MCF 10A (cell line): ENCODE data around the gene MGAT3. TPM values are rescaled to one million over a fixed set of nuclear protein-coding genes. Genes with fewer than 3 reads are reported as not detected.

Source experiments
- BruUV-seq: library from RNA; stranded (reverse); fragments of 400-500 nt; replicated peaks from 2 replicates; lab custom pipeline; 2021; lab: Mats Ljungman, UMichigan
- CTCF ChIA-PET: fragments of 300-600 bp; sonication (Branson Sonifier 250); formaldehyde crosslinking; extraction: SDS; loops from one replicate; lab custom pipeline; 2021; ENCODE audit warnings: antibody characterized with exemption, inconsistent platforms; lab: Yijun Ruan, JAX
- POLR2A ChIA-PET: fragments of 300-600, 350-650 bp; sonication (Branson Sonifier 250); formaldehyde crosslinking; extraction: SDS; loops from one replicate; lab custom pipeline; 2020; ENCODE audit warnings: antibody characterized with exemption, inconsistent platforms; lab: Yijun Ruan, JAX
- DNase-seq: peaks from one replicate; pipeline ENCODE4 v3.0.0-alpha.2; 2018; ENCODE audit not compliant: unreplicated experiment
- H3K27ac Mint-ChIP-seq: one replicate; pipeline ENCODE4 v1.8.0; 2022; ENCODE audit warnings: mild to moderate bottlenecking, low read depth, mixed read lengths; ENCODE audit not compliant: unreplicated experiment
- H3K27me3 Mint-ChIP-seq: one replicate; pipeline ENCODE4 v1.8.0; 2022; ENCODE audit warnings: mixed read lengths; ENCODE audit not compliant: insufficient read depth, unreplicated experiment
- H3K36me3 Mint-ChIP-seq: one replicate; pipeline ENCODE4 v1.8.0; 2022; ENCODE audit warnings: mild to moderate bottlenecking, moderate library complexity, mixed read lengths; ENCODE audit not compliant: insufficient read depth, unreplicated experiment
- H3K4me1 Mint-ChIP-seq: one replicate; pipeline ENCODE4 v1.8.0; 2022; ENCODE audit warnings: mixed read lengths; ENCODE audit not compliant: insufficient read depth, unreplicated experiment
- H3K4me3 Mint-ChIP-seq: one replicate; pipeline ENCODE4 v1.8.0; 2022; ENCODE audit warnings: mild to moderate bottlenecking, moderate library complexity, mixed read lengths; ENCODE audit not compliant: unreplicated experiment
- H3K9me3 Mint-ChIP-seq: one replicate; pipeline ENCODE4 v1.8.0; 2022; ENCODE audit warnings: mixed read lengths; ENCODE audit not compliant: unreplicated experiment
- CTCF ChIP-seq: fragments of 200-600 bp; IDR thresholded peaks from one replicate; pipeline ENCODE4 v1.8.0; 2022; ENCODE audit warnings: antibody characterized with exemption, mild to moderate bottlenecking; ENCODE audit not compliant: unreplicated experiment
- intact Hi-C: fragments of 100-400 bp; cut with micrococcal nuclease; formaldehyde crosslinking; loops from 2 replicates; pipeline ENCODE4 v1.14.1; 2022
- total RNA-seq: library from RNA; stranded (reverse); gene quantifications from 2 replicates; pipeline ENCODE4 v1.2.3, GENCODE V29; 2022

The MGAT3 gene
- total RNA-seq, 1 experiment from 2014 or later, result not detected

- intact Hi-C loops, result no loop called here
- ChIA-PET CTCF (interaction anchor here (0.6 to 1.1 kb wide), 3 partner anchors 20 to 30 kb away, joined by 3 to 4 read pairs (median 3); no protein-coding TSS in a partner anchor), POLR2A (no interaction called here)
Measured at GRCh38 chr22:39467390-39467895, 10.6 kb downstream of the MGAT3 start.

GRCh38 chr22:39468487-39469325, 11.9 kb downstream of the MGAT3 start:
- Mint-ChIP-seq H3K9me3 (no peaks in the 10 kb centered on the region), H3K4me1 (peaks cover 5% of the 10 kb centered on the region), H3K36me3 (no peaks in the 10 kb centered on the region), H3K27ac (no peak overlapping the region), H3K4me3 (no peak overlapping the region), H3K27me3 (no peaks in the 10 kb centered on the region)
- ChIA-PET POLR2A (no interaction called here), CTCF (no interaction called here)
- no peak for TF ChIP-seq CTCF
- no peak for DNase-seq
- BruUV-seq, result no TSS peak
- intact Hi-C loops, result no loop called here

More at GRCh38 chr22:39467390-39467895, 10.6 kb downstream of the MGAT3 start:
- H3K27me3 Mint-ChIP-seq, result no peaks in the 10 kb centered on the region
- TF ChIP-seq CTCF, result no peak
- BruUV-seq, result no TSS peak
- no peaks in the 10 kb centered on the region for H3K9me3 Mint-ChIP-seq
- H3K36me3 Mint-ChIP-seq, result no peaks in the 10 kb centered on the region
- no peak for DNase-seq
- no peak overlapping the region for H3K4me3 Mint-ChIP-seq
- no peak overlapping the region for H3K27ac Mint-ChIP-seq
- peaks cover 5% of the 10 kb centered on the region for H3K4me1 Mint-ChIP-seq

- TF ChIP-seq CTCF, result no peak
- H3K9me3 Mint-ChIP-seq, result no peaks in the 10 kb centered on the region
- CTCF ChIA-PET, result no interaction called here
- DNase-seq, result no peak
- BruUV-seq, result no TSS peak
- intact Hi-C loops, result no loop called here
- peaks cover 5% of the 10 kb centered on the region for H3K4me1 Mint-ChIP-seq
- POLR2A ChIA-PET, result no interaction called here
- no peak overlapping the region for H3K4me3 Mint-ChIP-seq
- H3K27ac Mint-ChIP-seq, result no peak overlapping the region
- H3K27me3 Mint-ChIP-seq, result no peaks in the 10 kb centered on the region
- H3K36me3 Mint-ChIP-seq, result no peaks in the 10 kb centered on the region
Measured at GRCh38 chr22:39469326-39469680, 12.5 kb downstream of the MGAT3 start.

GRCh38 chr22:39469681-39470450, 13.1 kb downstream of the MGAT3 start:
- TF ChIP-seq CTCF, result no peak
- ChIA-PET CTCF (no interaction called here), POLR2A (no interaction called here)
- H3K9me3 Mint-ChIP-seq, result no peaks in the 10 kb centered on the region
- DNase-seq, result no peak
- intact Hi-C loops, result no loop called here
- H3K36me3 Mint-ChIP-seq, result no peaks in the 10 kb centered on the region
- no peaks in the 10 kb centered on the region for H3K27me3 Mint-ChIP-seq
- peaks cover 5% of the 10 kb centered on the region for H3K4me1 Mint-ChIP-seq
- H3K27ac Mint-ChIP-seq, result no peak overlapping the region
- H3K4me3 Mint-ChIP-seq, result no peak overlapping the region
- no TSS peak for BruUV-seq
